HepG2 (cell line): Measurements from ENCODE around the gene MPP3. TPM values are rescaled to one million over a fixed set of nuclear protein-coding genes. Genes with fewer than 3 reads are reported as not detected.

Experiments
- ATAC-seq: fragments of 200-7000 bp; cut with Tn5 transposase; 3 replicates; pipeline ENCODE4 v1.9.1; 2020; ENCODE audit warnings: mild to moderate bottlenecking, moderate library complexity
- BruUV-seq: library from RNA; stranded (reverse); fragments of 400-500 nt; replicated peaks from 2 replicates; lab custom pipeline; 2021; lab: Mats Ljungman, UMichigan
- CTCF ChIA-PET: fragments of 300-600 bp; formaldehyde crosslinking; extraction: SDS; loops from one replicate; lab custom pipeline; 2021; ENCODE audit warnings: low total read pairs, inconsistent platforms, low intra/inter-chr PET ratio; lab: Yijun Ruan, JAX
- POLR2A ChIA-PET: fragments of 350-600 bp; sonication (Branson Sonifier 250); formaldehyde crosslinking; loops from one replicate; lab custom pipeline; 2020; ENCODE audit warnings: antibody characterized with exemption, inconsistent platforms; lab: Yijun Ruan, JAX
- DNase-seq: peaks from one replicate; pipeline ENCODE4 v3.0.0-alpha.2; 2015; ENCODE audit warnings: low spot score
- FAIRE-seq: peaks from 3 replicates; lab custom pipeline; 2011; peaks lifted over from hg19 to GRCh38; lab: Jason Lieb, UNC
- H2AFZ ChIP-seq: one replicate; pipeline ENCODE4 v1.6.1; 2011; ENCODE audit warnings: low read length, inconsistent platforms
- H3K27ac ChIP-seq: fragments of 300-600 bp; 3 replicates; pipeline ENCODE4 v1.8.0; 2011; ENCODE audit warnings: mixed run types, mild to moderate bottlenecking, mixed read lengths, low read length, inconsistent platforms; ENCODE audit not compliant: insufficient read depth; ENCODE audit errors: extremely low read length
- H3K27me3 ChIP-seq, 2 experiments: fragments of 200-600 bp in 1 of 2; 2 replicates in 1 of 2; 3 replicates in 1 of 2; pipeline versions ENCODE4 v1.6.0 to v1.8.0; 2011; ENCODE audit warnings: low read length in 2 of 2, mild to moderate bottlenecking in 2 of 2, moderate library complexity in 2 of 2, inconsistent platforms in 1 of 2; ENCODE audit not compliant: insufficient read depth in 2 of 2, control insufficient read depth in 1 of 2
- H3K36me3 ChIP-seq, 2 experiments: fragments of 200-600 bp in 1 of 2; replicated peaks in 1 of 2; 2 replicates in 1 of 2; 3 replicates in 1 of 2; pipeline versions ENCODE4 v1.5.1 to v1.8.0; 2011; ENCODE audit warnings: low read length in 2 of 2, inconsistent platforms in 1 of 2; ENCODE audit not compliant: insufficient read depth in 2 of 2, control insufficient read depth in 1 of 2
- H3K4me1 ChIP-seq: 2 replicates; pipeline ENCODE4 v1.5.1; 2012; ENCODE audit warnings: low read length, inconsistent platforms; ENCODE audit not compliant: insufficient read depth
- H3K4me2 ChIP-seq: 2 replicates; pipeline ENCODE4 v1.6.0; 2011; ENCODE audit warnings: low read depth, low read length, inconsistent platforms
- H3K4me3 ChIP-seq, 3 experiments: fragments of 200-600 bp in 1 of 3; sonication (generic), shearing (Covaris generic) in 1 of 3; replicated peaks in 1 of 3; 2 replicates each; pipeline ENCODE4 v1.5.1; 2011 to 2016; ENCODE audit warnings: low read length in 3 of 3, inconsistent platforms in 2 of 3, low read depth in 2 of 3, mild to moderate bottlenecking in 2 of 3, control low read depth in 1 of 3, mixed read lengths in 1 of 3; ENCODE audit not compliant: insufficient read depth in 1 of 3
- H3K79me2 ChIP-seq: one replicate; pipeline ENCODE4 v1.6.1; 2011; ENCODE audit warnings: low read length, inconsistent platforms; ENCODE audit not compliant: insufficient read depth
- H3K9ac ChIP-seq: 2 replicates; pipeline ENCODE4 v1.6.0; 2011; ENCODE audit warnings: mild to moderate bottlenecking, low read depth, low read length, inconsistent platforms; ENCODE audit not compliant: insufficient read depth
- H3K9me3 ChIP-seq: 2 replicates; pipeline ENCODE4 v1.5.1; 2012; ENCODE audit warnings: mild to moderate bottlenecking, low read length
- H4K20me1 ChIP-seq: 2 replicates; pipeline ENCODE4 v1.6.0; 2011; ENCODE audit warnings: inconsistent platforms, mild to moderate bottlenecking, low read length, moderate library complexity; ENCODE audit not compliant: insufficient read depth
- CREBL2 ChIP-seq: sonication (generic); formaldehyde crosslinking; IDR thresholded peaks from 2 replicates; pipeline ENCODE4 v1.8.1; 2023; ENCODE audit warnings: missing genetic modification reagents, mild to moderate bottlenecking, borderline replicate concordance
- ERF ChIP-seq: IDR thresholded peaks from 2 replicates; pipeline ENCODE4 v1.6.1; 2018; ENCODE audit warnings: missing biosample characterization, missing genetic modification reagents
- HDAC1 ChIP-seq: sonication (generic); formaldehyde crosslinking; IDR thresholded peaks from 2 replicates; pipeline ENCODE4 v1.5.1; 2020; ENCODE audit warnings: mild to moderate bottlenecking, missing genetic modification reagents
- NRL ChIP-seq: sonication (generic); formaldehyde crosslinking; IDR thresholded peaks from 2 replicates; pipeline ENCODE4 v1.5.0; 2020; ENCODE audit warnings: missing genetic modification reagents, mild to moderate bottlenecking, moderate library complexity, borderline replicate concordance
- PCBP1 ChIP-seq: fragments of 200-400 bp; formaldehyde crosslinking; IDR thresholded peaks from 2 replicates; pipeline ENCODE4 v1.6.1; 2017; ENCODE audit warnings: mild to moderate bottlenecking, low read depth, low read length, borderline replicate concordance
- SATB2 ChIP-seq: sonication (generic); formaldehyde crosslinking; IDR thresholded peaks from 2 replicates; pipeline ENCODE4 v1.5.0; 2020; ENCODE audit warnings: missing genetic modification reagents
- SMAD1 ChIP-seq: sonication (generic); formaldehyde crosslinking; IDR thresholded peaks from 2 replicates; pipeline ENCODE4 v1.4.0; 2020; ENCODE audit warnings: missing genetic modification reagents, low read depth, mild to moderate bottlenecking, borderline replicate concordance
- TEAD3 ChIP-seq: optimal IDR thresholded peaks from 2 replicates; pipeline ENCODE3; 2016; ENCODE audit warnings: borderline replicate concordance
- XRCC5 ChIP-seq: fragments of 200-400 bp; formaldehyde crosslinking; optimal IDR thresholded peaks from 2 replicates; pipeline ENCODE3; 2017; ENCODE audit warnings: mild to moderate bottlenecking, low read length
- ZBTB4 ChIP-seq: sonication (generic); formaldehyde crosslinking; IDR thresholded peaks from 2 replicates; pipeline ENCODE4 v1.4.0; 2020; ENCODE audit warnings: missing genetic modification reagents, mild to moderate bottlenecking, borderline replicate concordance
- ZNF280B ChIP-seq: sonication (generic); formaldehyde crosslinking; IDR thresholded peaks from 2 replicates; pipeline ENCODE4 v1.5.0; 2020; ENCODE audit warnings: missing genetic modification reagents, mild to moderate bottlenecking, borderline replicate concordance
- ZNF367 ChIP-seq: sonication (generic); formaldehyde crosslinking; IDR thresholded peaks from 2 replicates; pipeline ENCODE4 v1.4.0; 2020; ENCODE audit warnings: missing genetic modification reagents, borderline replicate concordance
- ZNF768 ChIP-seq: sonication (generic); formaldehyde crosslinking; IDR thresholded peaks from 2 replicates; pipeline ENCODE4 v1.4.0; 2020; ENCODE audit warnings: missing genetic modification reagents
- WGBS: methylation state at CpG from one replicate; pipeline ENCODE4 v1.1.6; 2017; ENCODE audit warnings: low lambda C conversion rate; 5-methylcytosine and 5-hydroxymethylcytosine counted together
- in situ Hi-C: cut with HindIII; loops from 2 replicates; pipeline ENCODE4 v1.10.0; 2017; ENCODE audit warnings: low pct_unique_long_range_greater_than_20kb; ENCODE audit not compliant: extremely low pct_ligation_motif_present
- intact Hi-C: fragments of 100-400 bp; cut with micrococcal nuclease; formaldehyde crosslinking; loops from one replicate; pipeline ENCODE4 v1.10.0; 2022; ENCODE audit not compliant: unreplicated experiment
- polyA plus RNA-seq, 8 experiments: library from polyadenylated mRNA; depleted of rRNA in 3 of 8; stranded (reverse) in 7 of 8; unstranded in 1 of 8; fragments of >200 nt; fragmentation: Illumina TruSeq in 4 of 8; extraction: Trizol in 4 of 8; gene quantifications; 2 replicates each; pipeline versions ENCODE4 v1.2.1 to v1.2.3, GENCODE V29; 2011 to 2016; ENCODE audit warnings: low read depth in 4 of 8, missing spikeins in 1 of 8, mixed read lengths in 1 of 8; ENCODE audit not compliant: insufficient read depth in 1 of 8
- total RNA-seq, 5 experiments: library from RNA; depleted of rRNA; stranded (reverse); fragments of >200 nt; fragmentation: Illumina TruSeq; extraction: Trizol; gene quantifications; 2 replicates each; pipeline ENCODE4 v1.2.3, GENCODE V29; 2016; ENCODE audit warnings: low read depth in 1 of 5

MPP3 gene
- total and polyA plus RNA-seq, 2 of the 13 experiments (the other 11 are each of a cell fraction or from before 2014, with no cell fraction given), result 0.91 to 1.8 TPM

GRCh38 chr17:43879723-43880419, 46.9 kb upstream of the MPP3 start (continued):
- TF ChIP-seq PCBP1 (0 out of 2 replicates have a peak, but pooled peaks have one; percentile 20), ZNF768 (CRISPR knock-in tag) (peak; percentile 95)
- TF ChIP-seq, all 625 proteins: peak for 5

GRCh38 chr17:43878260-43879175, 45.6 kb upstream of the MPP3 start:
- in situ Hi-C loops, result no loop called here
- H3K9me3 ChIP-seq, result no peaks in the 10 kb centered on the region
- ChIA-PET POLR2A (no interaction called here), CTCF (interaction anchor here (1.3 kb wide), 1 partner anchor 163 kb away, joined by 5 read pairs; no protein-coding TSS in a partner anchor)
- H3K27me3 ChIP-seq, result peaks cover 0 to 13% of the 10 kb centered on the region in 2 experiments; a peak in 2 of 5 replicates
- BruUV-seq, result no TSS peak
- H3K79me2 ChIP-seq, result no peaks in the 10 kb centered on the region
- FAIRE-seq, result peak; percentile 86
- DNase-seq, result peak; percentile 45
- no peak overlapping the region for H2AFZ ChIP-seq
- H3K4me1 ChIP-seq, result peaks cover 8% of the 10 kb centered on the region
- peak; percentile 89 for ATAC-seq
- H3K4me2 ChIP-seq, result peak overlapping the region; percentile 56
- H3K27ac ChIP-seq, result no peak overlapping the region
- H3K36me3 ChIP-seq, result no peaks in the 10 kb centered on the region
- intact Hi-C loops, result no loop called here
- WGBS, result 2% methylated on average over 11 of the region's 13 CpGs
- H4K20me1 ChIP-seq, result no peaks in the 10 kb centered on the region; the same call in 1 of the 2 replicates
- H3K9ac ChIP-seq, result no peak overlapping the region
- peak overlapping the region in 1 of 3 experiments; percentile 9; a peak in 1 of 6 replicates for H3K4me3 ChIP-seq
- TF ChIP-seq HDAC1 (0 out of 2 replicates have a peak, but pooled peaks have one; percentile 2), CREBL2 (CRISPR knock-in tag) (0 out of 2 replicates have a peak, but pooled peaks have one; percentile 30), ZNF367 (CRISPR knock-in tag) (no peak), ZNF280B (peak; percentile 29; the same call in 1 of the 2 replicates), NRL (CRISPR knock-in tag) (peak; percentile 63; the same call in 1 of the 2 replicates), SMAD1 (CRISPR knock-in tag) (peak; percentile 71; the same call in 1 of the 2 replicates), ZBTB4 (CRISPR knock-in tag) (0 out of 2 replicates have a peak, but pooled peaks have one; percentile 33), XRCC5 (peak; percentile 96), SATB2 (CRISPR knock-in tag) (no peak), ERF (CRISPR knock-in tag) (peak; percentile 57; the same call in 1 of the 2 replicates), TEAD3 (peak; percentile 92)
